GM19193 (cell line): ENCODE measurements around the gene REV1.

ENCODE experiments used
- POLR2A ChIP-seq: IDR thresholded peaks from 4 replicates; pipeline ENCODE4 v1.6.1; 2011; ENCODE audit not compliant: insufficient read depth, insufficient read length; ENCODE audit errors: extremely low read depth

REV1 gene

GRCh38 chr2:99431587-99432275, 58.1 kb downstream of the REV1 start:
- no peak for TF ChIP-seq POLR2A

DNA sequence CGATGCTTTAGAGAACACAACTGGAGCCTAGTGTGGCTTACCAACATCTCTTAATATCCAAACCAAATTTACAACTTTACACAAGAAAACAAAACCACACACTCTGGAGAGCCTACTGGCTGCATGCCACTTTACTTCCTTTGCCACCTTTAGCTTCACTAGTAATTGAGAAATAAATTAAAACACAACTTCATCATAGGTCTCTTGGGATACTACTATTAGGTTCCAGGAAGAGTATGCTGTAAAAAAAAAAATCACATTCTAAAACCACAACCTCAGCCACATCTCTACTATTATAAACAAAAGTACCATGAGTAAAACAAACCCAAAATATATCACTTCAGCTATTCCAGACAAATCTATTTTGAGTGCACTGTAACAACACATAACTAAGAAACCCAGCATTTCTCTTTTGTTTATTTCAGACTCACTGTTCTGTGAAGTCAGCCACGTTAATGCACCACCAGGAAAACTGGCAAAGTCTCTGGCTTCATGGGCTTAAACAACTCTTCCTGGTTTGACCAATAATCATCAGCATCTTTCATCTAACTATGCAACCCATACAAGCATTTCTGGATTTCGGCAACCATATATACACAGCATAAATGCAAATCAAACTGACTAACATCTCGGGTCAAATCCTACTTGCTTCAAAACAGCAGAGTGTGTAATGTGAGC, 59.1 kb downstream of the REV1 start:
- no peak for TF ChIP-seq POLR2A

GRCh38 chr2:99425022-99425421, 64.8 kb downstream of the REV1 start:
- no peak for TF ChIP-seq POLR2A

DNA sequence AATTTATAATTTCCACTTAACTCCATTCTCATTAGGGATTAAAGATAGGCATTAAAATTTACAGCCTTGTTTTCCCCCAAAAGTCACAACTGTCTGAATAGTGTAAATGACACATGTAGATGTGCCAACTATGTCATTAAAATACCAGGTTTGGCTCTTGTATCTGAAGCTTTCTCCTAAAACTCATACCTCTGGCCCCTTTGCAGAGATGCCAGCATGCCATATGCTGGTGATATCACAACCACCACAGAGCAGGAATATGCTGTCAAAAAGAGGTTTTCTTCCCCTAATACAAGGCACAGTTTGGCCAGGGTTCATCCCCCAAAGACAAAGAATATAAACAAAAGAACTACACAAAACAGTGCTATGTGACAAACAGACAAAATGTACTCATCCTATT, 65.4 kb downstream of the REV1 start:
- TF ChIP-seq POLR2A = no peak

GRCh38 chr2:99422599-99422998, 67.2 kb downstream of the REV1 start:
- no peak for TF ChIP-seq POLR2A

GRCh38 chr2:99421469-99421868, 68.3 kb downstream of the REV1 start:
- TF ChIP-seq POLR2A = no peak

DNA sequence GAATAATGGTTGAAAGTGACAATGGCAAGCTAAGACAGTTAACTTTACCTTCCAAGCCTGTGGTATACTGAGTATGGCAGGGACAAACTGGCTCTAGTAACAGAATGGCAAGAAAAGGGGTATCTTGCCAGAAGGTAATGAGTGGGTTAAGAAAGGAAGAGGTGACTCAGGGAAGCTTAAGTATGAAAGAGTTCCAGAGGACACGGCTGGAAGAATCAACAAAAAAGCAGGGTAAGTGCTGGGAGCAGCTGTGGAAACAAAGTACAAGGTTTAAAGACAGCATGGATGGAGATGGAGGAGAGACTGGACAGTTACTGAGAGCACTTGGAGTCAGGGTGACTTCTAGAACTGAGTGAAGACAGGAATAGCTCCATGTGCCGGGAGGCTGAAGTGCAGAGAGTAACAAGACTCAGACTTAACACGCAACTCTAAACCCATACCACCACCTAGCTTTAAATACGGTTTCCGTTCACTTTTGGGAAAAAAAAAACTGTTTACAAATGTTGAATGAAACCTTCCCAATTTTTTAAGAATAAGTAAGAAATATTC, 69.0 kb downstream of the REV1 start:
- TF ChIP-seq POLR2A = no peak

DNA sequence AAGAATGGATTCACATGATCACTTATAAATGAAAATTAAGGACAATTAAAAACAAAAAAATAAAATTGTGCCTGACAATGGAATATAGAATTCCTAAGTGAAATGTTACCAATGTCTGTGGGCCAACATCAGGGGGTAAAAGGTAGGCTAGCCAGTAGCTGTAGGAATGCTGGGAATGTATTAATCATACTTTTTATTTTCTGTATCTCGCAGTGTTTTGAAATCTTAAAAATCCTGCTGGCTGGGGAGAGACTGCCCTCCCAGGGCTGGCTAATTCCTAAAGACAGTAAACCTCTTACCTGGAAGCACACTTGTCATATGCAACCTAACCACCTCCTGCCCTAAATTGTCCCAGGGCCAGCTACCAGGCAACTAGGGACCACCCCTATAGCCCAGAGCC, 69.8 kb downstream of the REV1 start:
- no peak for TF ChIP-seq POLR2A

GRCh38 chr2:99417396-99417795, 72.4 kb downstream of the REV1 start:
- no peak for TF ChIP-seq POLR2A

DNA sequence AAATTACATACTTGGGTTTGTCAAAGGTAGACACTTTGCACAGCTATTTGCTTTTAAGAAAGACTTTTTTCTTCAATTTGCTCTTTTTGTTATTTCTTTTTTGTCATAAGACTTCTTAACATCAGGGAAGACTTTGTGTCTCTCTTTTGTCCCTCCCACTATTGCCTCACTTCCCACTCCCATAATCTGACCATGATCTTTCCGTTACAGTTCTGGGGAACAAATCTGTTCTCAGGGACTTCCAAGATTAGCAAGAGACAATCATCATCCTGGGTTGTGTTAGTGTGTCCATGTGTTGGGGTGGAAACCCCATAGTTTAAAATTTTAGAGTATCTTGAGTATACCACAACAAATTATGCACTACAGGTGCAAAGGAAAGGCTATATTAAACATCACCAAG, 75.3 kb downstream of the REV1 start:
- no peak for TF ChIP-seq POLR2A

- no peak for TF ChIP-seq POLR2A
Observed at GRCh38 chr2:99410276-99410675, 79.5 kb downstream of the REV1 start.

DNA sequence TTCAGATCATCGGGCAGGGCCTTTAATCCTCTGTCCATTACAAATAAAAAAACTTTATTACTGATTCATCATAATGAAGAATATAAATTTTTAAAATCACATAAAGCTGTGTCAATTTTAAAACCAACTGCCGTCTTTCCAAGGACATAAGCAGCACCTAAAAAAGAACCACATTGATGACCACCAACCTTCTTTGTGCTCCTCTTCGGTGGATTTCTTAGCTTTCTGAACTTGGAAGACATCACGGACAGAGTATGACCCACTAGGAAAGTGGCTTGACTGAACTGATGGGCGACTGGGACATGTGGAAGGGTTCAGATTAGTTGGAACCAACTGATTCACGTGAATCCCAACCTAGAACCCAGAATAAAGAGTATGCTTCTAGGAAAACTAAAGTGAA, 83.7 kb downstream of the REV1 start:
- no peak for TF ChIP-seq POLR2A

GRCh38 chr2:99404797-99405669, 84.8 kb downstream of the REV1 start:
- no peak for TF ChIP-seq POLR2A

DNA sequence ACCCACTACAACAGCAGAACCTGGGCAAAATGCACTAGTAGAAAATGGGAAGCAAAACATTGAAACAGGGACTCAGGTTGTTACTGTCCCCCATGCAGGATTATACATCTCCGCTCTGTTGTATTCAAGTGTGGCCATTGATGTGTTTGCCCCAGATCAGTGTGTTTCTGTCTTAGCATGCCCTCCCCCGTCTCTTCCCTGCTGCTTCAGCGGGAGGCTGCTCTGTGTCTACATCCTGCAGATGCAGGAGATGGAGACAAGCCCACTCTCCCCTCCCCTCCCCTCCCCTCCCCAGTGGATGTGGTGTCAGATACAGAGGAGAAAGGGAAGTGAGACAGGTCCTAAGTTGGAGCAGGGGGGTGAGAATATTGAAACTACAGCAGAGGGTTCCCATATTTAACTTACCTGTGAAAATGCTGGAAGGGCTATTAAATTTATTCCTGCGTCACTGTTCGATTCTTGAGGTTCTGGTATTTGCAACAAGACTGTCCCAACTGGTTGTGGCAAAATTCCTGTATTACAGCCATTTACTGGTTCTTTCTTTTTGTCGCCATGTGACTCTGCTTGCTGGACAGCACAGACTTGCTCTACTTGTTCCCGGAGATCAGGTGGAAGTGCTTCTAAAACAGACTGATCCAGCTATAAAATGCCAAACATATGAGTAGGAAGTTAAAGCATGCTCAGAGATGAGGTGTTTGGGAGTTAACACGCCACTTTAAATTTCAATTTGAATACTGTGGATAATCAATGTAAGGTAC, 85.6 kb downstream of the REV1 start:
- no peak for TF ChIP-seq POLR2A

GRCh38 chr2:99403524-99403923, 86.3 kb downstream of the REV1 start:
- no peak for TF ChIP-seq POLR2A

DNA sequence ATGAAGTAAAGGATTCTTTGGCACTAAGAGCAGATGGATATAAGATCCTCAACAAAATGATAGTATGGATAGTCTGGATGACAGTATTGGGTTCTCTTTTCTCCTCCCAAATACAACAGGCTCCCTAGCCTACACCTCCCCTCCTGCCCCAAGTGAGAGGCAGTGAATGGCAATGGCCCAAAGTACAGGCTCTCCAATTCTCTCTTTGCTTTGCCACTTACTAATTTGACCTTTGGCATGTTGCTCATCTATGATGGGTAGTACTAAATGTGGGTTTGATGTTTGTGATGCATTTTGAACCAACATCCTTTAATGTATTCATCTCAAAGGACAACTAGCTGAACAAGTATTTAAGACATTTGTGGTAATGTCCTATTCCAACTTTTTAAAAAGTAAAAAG, 86.7 kb downstream of the REV1 start:
- no peak for TF ChIP-seq POLR2A

DNA sequence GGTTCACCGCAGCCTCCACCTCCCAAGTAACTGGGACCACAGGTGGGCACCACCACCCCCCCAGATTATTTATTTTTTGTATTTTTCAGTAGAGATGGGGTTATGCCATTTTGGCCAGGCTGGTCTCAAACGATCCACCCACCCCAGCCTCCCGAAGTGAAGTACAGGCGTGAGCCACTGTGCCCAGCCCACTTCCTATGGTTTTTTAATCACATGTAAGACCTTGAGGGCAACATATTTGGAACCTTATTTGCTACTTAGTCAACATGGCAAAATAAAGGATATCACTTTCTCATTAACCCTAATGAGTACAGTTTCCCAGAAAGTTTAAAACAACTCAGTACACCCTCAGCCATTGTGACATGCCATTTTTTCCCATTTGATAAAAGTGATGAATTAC, 88.0 kb downstream of the REV1 start:
- TF ChIP-seq POLR2A = no peak
